GM19043 (cell line): Measurements from ENCODE around the gene LYPD6B.

Source experiments
- ATAC-seq: cut with Tn5 transposase; IDR thresholded peaks from one replicate; pipeline ENCODE4 v1.9.1; 2021; ENCODE audit warnings: low read depth; ENCODE audit not compliant: unreplicated experiment

Gene LYPD6B

DNA sequence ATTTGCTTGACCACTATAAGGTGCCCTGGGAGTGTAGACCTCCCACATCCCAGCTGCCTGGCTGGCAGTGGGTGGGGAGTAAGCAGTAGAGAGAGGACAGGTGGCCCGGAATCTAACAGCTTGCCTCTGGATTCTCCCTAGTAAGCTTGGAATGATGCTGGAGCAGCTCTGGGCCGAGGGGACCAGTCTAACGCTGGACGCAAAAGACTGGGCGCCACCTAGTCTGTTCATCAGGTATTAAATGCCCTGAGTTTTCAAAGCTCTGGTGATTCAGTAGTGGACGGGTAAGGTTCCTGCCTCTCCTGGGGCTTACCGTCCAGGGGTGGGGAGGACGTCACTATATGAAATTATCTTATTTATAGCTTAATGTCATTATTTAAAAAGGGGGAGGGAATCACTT lies 648 bp upstream of the LYPD6B start:
- ATAC-seq: no peak

DNA sequence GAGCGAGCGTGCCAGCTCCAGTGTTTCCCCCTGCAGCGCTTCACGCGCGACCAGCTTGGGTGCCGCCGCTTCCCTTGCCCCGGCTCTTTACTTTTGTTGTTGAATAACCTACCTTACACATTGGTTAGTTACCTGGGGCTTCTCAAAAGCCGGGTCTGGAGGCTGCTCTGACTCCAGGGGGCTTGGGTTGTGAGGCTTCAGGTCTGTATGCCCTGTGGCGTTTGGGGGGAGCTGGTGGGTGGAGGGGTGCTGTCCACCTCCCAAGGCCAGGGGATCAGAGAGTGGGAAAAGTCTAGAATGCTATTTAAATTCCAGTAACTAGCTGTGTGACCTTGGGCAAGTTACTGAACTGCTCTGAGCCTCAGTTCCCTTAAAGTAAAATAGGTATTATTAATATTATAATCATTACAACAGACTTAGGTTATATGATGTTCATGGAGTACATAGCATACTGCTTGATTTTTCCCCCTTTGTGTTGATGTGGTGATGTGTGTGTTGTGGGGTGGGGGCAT lies 770 bp downstream of the LYPD6B start:
- no peak for ATAC-seq

DNA sequence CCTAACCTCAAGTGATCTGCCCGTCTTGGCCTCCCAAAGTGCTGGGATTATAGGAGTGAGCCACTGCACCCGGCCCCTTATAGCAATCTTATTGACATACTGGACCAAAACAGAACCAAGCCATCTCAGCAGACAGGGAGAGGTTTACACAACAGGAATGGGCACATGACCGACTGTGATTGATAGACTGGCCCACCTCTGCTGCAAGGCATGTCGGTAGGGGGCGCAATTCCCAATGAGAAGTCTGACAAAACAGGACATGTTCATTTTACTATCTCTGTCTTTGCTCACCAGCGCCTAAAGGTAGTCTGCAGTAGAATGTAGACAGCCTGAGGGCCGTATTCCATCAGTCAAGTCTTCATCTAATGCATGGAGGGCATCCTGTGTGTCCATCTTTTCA lies 2.0 kb downstream of the LYPD6B start:
- ATAC-seq: no peak

DNA sequence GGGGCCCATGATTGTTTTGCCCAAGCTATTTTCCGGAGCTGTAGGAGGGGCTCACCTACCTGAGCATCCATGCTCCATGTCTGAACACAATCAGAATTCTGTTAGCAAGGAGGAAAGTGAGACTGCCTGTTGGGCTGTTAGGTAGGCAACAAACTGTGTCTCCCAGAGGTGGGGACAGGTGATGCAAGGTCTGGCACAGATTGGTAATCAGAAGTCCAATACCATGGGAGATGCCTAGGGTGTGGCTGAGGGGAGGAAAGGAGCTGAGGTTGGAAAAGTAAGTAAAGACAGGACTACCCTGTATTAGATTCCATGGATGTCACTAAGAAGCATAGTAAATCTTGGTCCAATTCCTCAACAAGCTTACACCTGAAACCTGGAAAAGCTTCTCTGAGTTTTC lies 3.0 kb downstream of the LYPD6B start:
- ATAC-seq: no peak

DNA sequence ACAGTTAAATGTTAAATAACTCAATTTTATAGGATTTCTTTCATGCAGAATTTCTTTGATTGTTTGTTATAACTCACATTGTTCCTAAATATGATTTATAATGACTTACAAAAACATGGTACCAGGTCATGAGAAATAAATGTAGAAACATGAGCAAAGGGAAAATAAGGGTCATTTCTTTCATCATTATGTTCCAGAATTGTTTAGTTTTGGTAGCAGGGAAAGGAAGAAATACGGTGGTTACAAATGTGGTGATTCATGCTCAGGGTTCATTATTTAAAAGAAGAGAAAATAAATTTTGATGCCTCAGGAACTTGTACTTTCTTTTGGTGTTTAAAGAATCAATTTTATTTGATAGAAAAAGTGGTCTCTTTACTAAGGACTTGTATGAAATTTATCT lies 4.4 kb downstream of the LYPD6B start:
- no peak for ATAC-seq

DNA sequence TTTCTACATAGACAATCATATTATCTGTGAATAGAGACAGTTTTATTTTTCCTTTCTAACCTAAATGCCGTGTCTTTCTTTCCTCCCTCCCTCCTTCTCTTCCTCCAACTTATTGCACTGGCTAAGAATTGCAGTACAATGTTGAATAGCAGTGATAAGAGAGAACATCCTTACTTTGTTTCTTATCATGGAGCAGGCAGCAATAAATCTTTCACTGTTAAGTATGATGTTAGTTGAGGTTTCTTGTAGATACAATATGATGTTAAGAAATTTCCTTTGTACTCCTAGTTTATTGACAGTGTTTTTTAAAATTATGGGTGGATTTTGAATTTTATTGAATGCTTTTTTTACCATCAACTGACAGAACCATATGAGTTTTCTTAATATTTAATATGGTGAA lies 6.0 kb downstream of the LYPD6B start:
- no peak for ATAC-seq

DNA sequence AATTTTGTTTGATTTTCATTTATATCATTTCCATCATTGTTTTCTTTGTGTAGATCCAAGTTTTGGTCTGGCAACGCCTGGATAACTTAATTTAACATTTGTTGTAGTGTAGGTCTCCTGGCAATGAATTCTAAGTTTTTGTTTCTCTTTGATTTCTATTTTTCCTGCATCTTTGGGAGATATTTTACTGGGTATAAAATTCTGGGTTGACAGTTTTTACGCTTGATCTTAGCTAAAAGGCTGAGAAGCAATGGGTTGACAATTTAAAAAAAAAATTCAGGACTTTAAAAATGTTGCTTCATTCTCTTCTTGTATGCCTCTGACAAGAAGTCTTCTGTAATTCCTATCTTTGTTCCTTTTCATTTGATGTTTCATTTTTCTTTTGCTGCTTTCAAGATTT lies 8.6 kb downstream of the LYPD6B start:
- no peak for ATAC-seq

DNA sequence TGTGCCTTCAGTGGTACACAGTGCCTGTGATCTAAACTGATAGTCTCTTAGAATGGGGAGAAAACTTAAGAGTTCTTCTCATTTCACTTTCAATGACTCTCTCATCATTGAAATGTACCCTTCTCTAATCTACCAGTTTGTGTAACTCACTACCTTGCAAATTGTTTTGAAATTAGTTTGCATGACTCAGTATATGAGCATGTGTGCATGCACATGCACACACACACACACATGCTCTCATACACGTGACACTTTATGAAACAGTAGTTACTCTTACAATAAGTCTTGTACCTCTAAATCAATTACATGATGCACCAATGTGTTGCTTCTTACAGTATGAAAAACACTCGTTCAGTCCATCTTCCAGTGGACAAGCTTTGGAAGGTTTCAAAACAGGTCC lies 10.6 kb downstream of the LYPD6B start:
- ATAC-seq: no peak

DNA sequence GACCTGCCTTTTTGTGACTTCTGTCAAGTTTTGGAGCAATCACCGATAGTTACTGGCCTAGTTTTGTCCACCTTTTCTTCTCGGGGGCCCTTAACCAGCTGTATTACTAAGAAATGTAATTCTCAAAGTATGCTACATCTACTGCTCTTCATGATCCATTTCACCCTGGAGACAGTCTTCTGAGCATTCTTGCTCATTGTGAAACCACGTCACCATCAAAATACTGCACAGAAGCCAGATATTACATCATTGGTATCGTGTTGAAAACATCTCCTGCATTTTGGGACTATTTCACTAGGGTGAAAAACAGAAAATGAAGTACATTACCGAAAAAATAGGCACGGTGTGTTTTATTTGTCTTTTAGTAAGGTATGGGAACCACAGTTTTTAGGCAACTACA lies 11.7 kb downstream of the LYPD6B start:
- ATAC-seq: peak; percentile 74

DNA sequence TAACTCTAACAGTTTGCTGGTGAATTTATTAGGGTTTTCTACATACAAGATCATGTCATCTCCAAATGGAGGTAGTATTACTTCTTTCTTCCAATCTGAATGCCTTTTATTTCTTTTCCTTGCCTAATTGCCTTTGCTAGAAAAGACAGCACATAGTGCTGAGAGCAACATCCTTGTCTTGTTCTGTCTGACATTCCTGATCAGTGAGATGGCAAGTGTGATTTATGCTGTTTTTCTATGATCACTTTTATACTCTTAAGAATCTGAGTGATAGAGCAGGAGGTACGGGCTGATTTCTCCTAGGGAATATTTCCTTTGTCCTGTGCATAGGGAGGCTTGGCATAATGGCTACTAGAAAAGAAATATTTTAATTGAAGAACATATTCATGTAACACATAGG lies 17.3 kb downstream of the LYPD6B start:
- ATAC-seq: no peak

DNA sequence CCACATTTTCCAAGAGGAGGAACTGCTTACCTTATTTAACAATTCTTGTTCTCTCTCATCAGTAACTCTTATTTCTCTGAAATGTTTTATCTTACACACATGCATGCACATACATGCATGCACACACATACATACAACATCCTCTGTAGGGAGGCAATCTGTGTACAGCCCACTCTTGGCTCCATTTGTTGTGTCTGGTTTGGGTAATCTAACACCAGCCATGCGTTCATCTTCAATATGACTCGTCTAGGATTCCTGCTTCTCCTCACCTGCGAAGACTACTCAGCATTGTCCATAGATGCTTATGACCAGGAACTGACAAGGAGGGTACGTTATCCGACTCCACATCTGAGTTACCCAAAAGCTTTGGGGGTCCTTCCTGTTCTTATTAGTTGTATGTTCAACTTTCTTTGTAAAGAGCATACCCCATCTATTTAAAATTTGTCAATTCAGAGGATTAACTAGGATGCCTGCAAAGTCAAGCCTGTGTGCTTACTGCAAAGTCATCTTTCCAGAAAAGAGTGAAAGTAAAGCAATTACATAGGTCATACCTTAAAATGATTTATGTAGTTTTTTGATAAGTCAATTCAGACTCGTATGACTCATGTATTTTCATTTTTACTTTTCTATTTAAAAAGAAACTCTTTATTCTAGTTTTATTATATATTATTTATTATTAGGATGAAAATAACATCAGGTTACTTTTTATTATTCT lies 18.2 kb downstream of the LYPD6B start:
- no peak for ATAC-seq

DNA sequence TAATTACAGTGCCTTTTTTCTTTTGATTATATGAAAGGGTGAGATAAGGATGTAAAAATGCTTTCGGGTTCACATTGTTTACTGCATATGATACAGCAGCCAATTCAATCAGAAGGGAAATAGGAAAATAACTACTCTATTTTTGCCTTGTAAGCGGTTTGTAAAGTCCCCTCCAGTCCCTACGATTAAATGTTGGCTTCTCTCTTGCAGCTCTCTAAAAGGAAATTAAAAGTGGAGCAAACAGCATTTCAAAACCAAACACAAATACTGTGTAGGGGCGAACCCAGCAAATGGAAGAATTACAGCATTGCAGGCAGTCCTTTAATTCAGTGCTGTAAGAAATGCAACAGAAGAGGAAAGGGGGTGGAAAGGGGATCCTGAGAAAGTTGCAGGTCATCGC lies 18.9 kb downstream of the LYPD6B start:
- no peak for ATAC-seq

DNA sequence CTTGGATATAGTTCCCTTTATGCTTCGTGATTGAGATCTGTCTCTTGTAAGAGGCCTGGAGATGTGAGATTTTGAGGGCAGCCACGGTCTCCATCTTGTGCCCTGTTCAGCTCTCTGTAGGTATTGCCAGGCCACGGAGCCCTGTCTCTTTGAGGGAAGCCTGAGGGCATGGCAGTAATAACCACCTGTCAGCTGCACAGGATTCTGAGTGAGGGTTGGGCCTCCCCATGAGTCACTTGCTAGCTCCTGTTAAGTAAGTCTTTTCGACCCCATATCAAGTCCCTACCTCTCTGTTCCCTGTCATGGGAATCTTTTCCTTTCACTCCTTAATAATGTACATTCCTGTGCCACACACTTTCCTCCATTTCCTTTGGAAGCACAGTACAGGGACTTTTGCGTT lies 20.4 kb downstream of the LYPD6B start:
- no peak for ATAC-seq

DNA sequence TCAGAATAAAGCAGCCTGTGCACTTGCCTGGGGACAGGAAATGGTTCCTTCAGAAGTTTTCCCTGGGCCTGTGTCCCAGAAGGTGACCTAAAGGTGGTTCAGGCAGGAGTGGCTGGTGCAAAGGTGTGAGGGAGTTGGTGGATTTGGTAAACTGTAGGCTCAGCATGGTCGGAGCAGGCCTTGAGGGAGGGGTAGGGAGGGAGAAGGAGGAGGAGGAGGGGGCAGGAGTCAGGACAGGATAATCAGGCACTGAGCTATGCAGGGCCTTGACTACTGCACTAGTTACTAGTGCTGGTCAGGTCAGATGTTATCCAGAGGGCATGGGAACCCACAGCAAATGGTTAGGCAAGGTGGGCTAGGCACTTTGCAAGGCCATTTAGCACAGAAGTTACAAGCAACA lies 21.3 kb downstream of the LYPD6B start:
- ATAC-seq: no peak

DNA sequence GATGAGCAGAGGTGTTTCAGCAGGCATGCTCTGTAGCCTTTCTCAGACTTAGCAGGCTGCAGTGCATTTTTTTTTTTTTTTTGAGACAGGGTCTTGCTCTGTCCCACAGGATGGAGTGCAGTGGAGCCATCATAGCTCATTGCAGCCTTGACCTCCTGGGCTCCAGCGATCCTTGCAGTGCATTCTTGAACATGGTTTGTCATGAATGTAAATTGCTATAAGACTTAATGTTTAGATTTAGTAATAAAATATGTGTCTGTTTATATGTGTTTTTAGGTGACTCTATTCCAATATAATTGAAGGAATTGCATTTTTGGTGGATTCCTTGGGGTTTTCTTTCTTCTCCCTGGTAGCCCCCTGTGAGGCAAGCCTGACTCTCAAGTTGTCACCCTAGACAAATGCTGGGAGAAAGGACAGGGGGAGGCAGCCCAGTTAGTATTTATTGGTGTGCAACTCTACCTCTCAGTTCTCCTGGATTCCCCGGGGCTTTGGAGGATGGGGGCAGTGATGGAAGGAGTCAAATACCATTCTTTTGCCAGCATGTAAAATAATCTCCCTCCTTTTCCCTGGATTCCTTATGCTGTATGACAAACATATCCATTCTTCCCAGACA lies 22.7 kb downstream of the LYPD6B start:
- no peak for ATAC-seq

DNA sequence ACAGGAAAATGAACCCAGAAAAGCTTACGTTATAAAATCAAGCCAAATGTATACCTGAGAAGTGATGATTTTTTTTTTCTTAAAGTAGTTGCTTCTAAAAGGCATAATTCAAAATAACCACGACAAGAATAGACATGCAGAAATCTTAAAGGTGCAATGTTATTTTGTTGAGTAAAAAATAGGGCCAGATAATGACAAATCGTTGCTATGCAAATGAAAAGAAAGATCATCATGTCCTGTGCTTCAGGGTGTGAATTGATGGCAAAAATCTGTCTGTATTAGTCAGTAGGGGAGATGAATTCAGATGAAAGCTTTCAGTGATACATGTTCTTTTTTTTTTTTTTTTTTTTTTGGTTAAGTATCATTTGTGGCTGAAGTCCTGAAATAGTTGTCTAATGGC lies 24.0 kb downstream of the LYPD6B start:
- no peak for ATAC-seq

DNA sequence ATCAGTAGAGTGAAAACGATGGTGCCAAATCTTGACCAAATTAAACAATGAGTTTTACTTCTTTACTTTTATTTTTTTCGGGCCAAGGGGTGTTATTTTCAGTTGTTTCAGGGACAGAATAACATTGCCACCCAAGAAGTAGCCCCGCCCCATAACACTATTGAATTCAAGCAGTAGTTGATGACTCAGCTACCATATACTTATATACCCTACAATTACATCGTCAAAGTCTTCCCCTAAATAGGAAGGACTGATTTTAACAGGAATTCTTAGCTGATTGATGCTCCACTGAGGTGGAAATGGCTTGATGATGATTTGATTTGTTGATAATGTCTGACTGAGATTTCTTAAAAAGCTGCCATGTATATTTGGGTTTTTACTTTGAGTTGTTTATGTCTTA lies 24.7 kb downstream of the LYPD6B start:
- ATAC-seq: no peak

DNA sequence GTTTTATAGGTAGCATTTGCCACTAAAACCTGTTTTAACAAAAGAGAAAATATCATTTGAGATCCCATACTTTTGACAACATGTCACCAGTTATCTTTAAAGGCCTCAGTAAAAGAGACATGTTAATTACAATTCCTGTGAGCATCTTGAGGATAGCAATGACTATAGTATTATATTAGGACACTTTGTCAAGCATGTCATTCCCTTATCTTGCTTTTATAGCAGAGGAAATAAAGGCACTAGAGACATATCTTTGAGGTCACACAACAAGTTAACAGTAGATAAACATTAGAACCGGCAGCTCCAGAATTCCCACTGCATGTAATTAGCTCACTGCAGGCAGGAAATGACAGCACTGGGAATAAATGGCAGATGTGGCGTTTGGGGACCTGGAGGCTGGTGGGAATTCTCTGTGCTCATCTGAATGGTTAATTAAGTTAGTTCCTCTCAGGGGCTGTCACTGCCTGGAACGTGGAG lies 25.9 kb downstream of the LYPD6B start:
- ATAC-seq: no peak

DNA sequence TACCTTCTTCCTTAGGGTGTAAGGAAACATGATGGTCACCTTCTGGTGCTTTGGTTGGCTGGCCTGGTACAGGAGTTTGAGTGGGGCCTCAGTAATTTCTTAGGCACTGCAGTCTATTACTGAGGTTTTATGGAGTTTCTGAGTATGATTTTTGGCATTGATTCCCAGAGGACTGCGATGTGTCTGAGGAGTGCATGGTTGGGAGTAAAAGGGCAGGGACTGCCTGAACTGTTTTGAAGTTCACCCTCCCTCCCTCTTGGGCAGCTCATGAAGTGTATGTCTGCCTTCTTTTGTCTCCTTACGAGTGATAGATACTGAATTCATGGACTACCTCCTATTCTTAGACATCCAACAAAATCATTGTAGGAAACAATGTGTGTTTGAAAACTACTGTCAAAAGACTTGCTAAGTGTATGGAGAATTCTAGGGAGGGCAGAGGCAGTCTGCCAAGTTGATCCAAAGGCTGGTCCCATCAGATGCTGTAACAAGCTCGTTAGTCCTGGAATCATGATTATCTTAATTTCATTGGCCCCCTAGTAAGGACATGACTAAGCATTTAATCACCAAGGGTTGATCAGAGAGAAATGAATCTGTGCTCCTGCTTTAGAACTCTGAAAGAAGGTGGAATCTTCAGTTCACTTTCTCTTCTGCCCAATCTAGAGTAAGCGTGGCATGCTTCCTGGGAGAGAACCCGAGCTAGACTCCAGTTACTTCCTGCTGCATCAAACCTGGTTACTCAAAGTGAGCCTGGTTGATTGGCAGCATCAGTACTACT lies 26.5 kb downstream of the LYPD6B start:
- ATAC-seq: no peak

DNA sequence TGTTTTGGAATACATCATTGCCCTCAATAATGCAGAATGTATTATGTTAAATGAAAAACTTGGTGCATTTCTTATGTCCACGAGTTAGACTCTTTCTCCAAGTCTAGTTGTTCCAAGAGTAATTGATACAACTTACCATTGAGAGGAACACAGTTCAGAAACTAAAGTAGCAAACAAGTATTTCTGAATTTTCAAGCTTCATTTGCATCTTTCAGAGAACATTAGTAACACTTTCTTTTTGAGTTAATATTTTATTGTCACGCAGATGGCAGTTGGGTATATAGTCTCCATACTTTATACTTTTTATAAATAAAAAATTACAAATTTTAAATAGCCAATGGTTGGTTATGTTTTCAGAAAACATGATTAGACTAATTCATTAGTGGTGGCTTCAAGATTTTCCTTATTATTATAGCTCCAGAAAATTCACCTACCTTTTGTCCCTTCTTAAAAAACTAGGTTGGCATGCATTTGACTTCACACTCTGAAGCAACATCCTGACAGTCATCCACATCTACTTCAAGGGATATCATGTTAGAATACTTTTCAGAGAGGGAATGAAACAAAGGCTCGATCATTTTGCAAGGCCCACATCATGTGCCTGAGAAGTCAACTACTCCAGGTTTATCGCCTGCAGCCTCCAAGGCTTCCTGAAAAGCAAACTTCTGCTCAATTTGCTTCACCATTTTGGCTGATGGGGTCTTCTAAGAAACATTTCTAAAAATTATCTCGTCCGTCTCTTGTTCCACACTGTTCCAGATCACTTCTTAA lies 29.9 kb downstream of the LYPD6B start:
- ATAC-seq: no peak
